GM12801 (cell line): Measurements from ENCODE around the gene FARSA.

Source experiments
- TF ChIP-seq, protein P1 (sequence below): IDR thresholded peaks from one replicate; pipeline ENCODE4 v1.5.1; 2011; ENCODE audit warnings: control low read depth; ENCODE audit not compliant: insufficient read length; ENCODE audit errors: extremely low read depth

The FARSA gene

DNA sequence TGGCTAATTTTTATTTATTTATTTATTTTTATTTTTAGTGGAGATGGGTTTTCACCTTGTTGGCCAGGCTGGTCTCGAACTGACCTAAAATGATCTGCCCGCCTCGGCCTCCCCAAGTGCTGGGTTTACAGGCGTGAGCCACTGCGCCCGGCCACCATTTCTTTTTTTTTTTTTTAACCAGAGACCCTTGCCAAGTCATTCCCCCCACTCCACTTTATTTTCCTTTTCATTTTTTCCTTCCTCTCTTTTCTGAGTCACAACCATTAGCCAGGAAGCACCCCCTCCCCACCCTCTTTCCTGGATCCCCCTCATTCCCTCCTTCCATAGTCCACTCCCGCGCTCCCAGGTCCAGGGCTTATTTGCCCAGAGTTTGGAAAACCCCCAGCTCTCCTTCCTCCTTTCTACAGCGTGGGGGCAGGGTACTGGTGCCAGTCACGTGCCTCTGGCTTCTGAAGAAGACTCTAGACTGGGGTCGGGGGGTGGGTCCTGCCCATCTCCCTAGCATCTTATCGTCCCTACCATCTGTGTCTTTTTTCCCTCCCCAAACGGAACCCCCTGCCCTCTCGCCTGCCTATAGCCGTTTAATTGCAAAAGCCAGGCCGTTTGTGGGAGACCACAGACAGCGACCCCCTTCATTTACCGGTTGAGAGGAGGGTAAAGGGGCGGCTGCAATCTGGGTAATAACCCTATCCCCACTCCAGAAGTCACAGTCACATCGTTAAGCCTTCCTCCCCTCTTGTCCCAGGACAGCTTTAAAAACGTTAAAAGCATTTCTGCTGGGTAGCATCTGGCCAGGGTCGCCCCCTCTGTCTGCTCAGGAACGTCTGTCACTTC is 3.8 kb upstream of the FARSA start:
- TF ChIP-seq, protein P1, sequence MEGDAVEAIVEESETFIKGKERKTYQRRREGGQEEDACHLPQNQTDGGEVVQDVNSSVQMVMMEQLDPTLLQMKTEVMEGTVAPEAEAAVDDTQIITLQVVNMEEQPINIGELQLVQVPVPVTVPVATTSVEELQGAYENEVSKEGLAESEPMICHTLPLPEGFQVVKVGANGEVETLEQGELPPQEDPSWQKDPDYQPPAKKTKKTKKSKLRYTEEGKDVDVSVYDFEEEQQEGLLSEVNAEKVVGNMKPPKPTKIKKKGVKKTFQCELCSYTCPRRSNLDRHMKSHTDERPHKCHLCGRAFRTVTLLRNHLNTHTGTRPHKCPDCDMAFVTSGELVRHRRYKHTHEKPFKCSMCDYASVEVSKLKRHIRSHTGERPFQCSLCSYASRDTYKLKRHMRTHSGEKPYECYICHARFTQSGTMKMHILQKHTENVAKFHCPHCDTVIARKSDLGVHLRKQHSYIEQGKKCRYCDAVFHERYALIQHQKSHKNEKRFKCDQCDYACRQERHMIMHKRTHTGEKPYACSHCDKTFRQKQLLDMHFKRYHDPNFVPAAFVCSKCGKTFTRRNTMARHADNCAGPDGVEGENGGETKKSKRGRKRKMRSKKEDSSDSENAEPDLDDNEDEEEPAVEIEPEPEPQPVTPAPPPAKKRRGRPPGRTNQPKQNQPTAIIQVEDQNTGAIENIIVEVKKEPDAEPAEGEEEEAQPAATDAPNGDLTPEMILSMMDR, result no peak

DNA sequence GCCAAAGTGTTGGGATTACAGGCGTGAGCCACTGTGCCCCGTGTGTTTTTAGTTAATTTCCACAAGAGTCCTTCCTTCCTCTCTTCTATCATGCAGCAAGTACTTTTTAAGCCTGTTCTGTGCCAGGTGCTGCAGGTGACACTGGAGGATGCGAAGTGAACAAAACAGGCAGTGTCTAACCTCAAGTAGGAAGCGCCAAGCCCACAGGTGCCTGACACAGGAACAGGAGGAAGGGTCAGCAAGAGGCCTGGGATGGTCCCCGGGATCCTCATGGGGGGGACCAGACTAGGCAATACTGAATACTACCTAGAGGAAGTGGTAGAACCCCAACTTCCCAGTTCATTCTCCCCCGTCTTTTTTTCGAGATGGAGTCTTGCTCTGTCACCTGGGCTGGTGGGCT is 3.1 kb upstream of the FARSA start:
- TF ChIP-seq, protein P1, result no peak

DNA sequence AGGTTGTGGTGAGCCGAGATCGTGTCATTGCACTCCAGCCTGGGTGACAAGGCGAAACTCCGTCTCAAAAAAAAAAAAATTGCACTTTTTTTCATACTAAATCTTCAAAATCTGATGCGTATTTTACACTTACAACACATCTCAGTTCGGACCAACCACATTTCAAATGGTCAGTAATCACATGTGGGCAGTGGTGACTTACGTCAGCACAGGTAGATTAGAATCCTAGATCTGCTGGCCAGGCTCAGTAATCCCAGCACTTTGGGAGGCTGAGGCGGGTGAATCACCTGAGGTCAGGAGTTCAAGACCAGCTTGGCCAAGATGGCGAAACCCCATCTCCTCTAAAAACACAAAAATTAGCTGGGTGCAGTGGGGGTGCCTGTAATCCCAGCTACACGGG is 1.6 kb upstream of the FARSA start:
- TF ChIP-seq, protein P1, result no peak

DNA sequence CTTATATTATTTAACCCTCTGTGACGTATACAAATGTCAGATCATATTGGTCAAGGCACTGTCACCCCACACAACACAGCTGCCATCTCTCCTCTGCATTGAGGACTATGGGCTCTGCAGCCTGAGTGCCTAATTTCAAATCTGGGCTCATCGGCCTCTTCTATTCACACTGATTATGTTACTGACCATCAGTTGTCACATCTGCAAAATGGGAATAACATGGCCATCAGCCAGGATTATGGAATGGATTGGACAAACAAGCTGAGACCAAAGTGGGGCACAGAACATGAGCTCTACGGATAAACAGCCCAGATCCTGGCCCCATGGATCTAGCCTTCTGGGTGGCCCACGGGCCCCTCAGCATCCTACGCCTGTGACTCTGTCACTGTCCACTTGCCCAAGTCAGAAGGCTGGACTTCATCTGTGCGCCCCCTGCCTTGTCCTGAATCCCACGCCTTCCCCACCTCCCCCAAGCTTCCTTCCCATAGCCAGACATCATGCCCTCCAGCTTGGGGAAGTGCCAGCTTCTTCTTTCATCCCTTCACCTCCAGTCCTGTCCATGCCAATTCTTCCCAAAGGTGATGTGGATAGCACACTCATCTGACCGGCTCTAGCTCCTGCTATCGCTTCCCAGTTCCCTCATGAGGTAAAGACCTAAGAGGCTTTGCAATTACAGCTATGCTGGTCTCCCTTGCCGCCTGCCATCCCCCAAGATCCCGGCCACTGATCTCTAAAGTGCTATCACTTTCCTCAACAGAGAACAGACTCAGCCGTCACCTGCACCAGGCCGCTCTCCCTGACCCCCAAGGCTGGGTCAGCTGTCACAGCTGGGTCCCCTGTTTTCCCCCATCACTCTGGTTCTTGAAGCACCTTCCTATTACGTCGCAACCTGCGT is 872 bp downstream of the FARSA start:
- TF ChIP-seq, protein P1, result no peak

DNA sequence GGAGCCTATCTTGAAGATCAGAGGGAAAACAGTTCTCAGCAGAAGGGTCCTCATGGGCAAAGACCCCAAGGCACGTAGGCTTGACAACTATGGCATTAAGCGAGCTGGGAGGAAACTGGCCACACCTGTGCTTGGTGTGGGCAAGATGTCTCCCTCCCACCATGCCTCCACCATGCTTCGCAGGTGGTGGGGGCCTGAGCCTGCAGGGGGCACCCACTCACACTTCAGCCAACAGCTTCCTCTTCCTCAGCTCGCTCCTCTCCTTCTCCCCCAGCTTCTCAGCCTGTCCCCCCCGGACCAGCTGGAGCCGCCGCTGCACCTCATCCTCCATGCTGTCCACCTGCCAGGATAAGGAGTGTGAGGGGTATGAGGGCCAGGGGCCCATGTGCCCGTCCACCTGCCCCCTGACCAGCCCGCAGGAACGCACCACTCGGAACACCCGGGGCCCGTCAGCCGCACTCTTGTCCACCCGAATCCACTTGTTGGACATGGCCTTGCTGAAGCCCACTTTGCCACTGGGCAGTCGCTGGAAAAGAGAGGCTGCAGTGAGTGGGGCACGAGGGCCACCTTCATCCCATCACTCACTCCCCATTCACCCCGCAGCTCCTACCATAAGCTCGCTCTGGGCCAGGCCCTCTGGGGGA is 3.4 kb downstream of the FARSA start:
- TF ChIP-seq, protein P1, result no peak

DNA sequence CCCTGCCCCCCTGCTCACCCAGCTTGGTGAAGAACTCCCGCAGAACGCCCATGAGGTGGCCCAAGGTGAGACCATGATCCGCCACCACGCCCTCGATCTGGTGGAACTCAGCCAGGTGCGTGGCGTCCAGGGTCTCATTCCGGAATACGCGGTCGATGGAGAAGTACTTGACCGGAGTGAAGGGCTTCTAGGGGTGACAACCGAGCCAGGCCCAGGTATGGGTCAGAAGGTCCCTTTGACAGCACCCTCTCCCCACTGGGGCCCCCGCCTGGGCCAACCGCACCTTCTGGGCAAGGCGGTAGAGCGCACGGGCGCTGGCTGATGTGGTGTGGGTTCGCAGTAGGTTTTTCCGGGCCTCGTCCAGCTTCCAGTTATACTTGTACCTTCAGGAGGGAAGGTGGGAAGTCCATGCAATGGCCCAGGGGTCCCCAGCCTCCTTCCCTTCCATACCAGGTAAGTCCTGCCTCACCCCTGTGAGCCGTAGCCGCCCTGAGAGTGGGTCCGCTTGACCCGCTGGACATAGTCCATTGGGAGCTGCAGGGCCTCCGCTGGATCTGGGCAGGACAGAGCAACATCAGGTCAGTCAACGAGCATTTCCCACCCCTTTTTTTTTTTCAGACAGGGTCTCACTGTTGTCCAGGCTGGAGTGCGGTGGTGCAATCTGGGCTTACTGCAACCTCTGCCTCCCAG is 8.7 kb downstream of the FARSA start:
- TF ChIP-seq, protein P1, result no peak
